ENCODE results near the gene ALDH3A1. TPM values are rescaled to one million over a fixed set of nuclear protein-coding genes. Genes with fewer than 3 reads are reported as not detected.

The ALDH3A1 gene
- total RNA-seq, 1 experiment from 2014 or later: 0.35 TPM

DNA sequence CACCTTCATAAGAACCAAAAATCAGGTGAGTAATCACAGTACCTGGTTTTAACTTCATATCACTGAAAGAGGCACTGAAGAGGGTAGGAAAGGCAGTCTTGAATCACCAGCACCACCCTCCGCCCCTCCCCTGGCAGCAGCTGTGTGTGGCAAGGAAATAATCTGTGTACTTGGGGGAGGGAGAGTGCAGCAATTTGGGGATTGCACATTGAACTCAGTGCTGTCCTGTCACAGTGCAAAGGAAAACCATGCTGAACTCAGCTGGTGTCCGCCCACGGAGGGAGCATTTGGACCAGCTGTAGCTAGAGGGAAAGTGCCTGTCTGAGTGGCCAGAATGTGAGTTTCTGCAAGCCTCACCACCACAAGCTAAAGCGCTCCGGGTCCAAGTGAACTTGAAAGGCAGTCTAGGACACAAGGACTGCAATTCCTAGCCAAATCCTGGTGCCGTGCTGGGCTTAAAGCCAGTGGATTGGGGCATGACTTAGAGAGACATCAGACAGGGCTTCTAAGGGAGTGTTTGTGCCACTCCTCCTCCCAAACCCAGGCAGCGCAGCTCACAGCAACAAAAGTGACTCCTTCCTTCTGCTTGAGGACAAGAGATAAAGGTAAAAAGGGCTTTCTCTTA lies 39.7 kb upstream of the ALDH3A1 start:
- Mint-ChIP-seq H3K36me3 (peaks cover 5% of the 10 kb centered on the region; the same call in 1 of the 2 replicates), H3K4me3 (no peak overlapping the region), H3K27me3 (ENCODE audit: low read depth) (no peaks in the 10 kb centered on the region), H3K9me3 (peaks cover 6% of the 10 kb centered on the region), H3K27ac (no peak overlapping the region), H3K4me1 (no peaks in the 10 kb centered on the region)
- ChIA-PET CTCF (interaction anchor here (0.5 to 1.1 kb wide), 2 partner anchors 25 to 65 kb away, joined by 3 read pairs; no protein-coding TSS in a partner anchor), POLR2A (no interaction called here)
- DNase-seq (ENCODE audit: low spot score) (no peak), ATAC-seq (no peak)
- TF ChIP-seq NFATC4 (CRISPR knock-in tag; IDR thresholded peaks at IDR 0.05) (no peak), GRHL2 (CRISPR knock-in tag; IDR thresholded peaks at IDR 0.05; ENCODE audit: insufficient replicate concordance, severe bottlenecking) (no peak), NFYB (CRISPR knock-in tag; conservative IDR thresholded peaks at IDR 0.05; ENCODE audit: low read depth) (no peak), ZNF423 (CRISPR knock-in tag; IDR thresholded peaks at IDR 0.05) (no peak), FOXP4 (CRISPR knock-in tag; IDR thresholded peaks at IDR 0.05) (no peak)

- Mint-ChIP-seq H3K4me1 (no peaks in the 10 kb centered on the region), H3K27ac (no peak overlapping the region), H3K27me3 (ENCODE audit: low read depth) (no peaks in the 10 kb centered on the region), H3K4me3 (no peak overlapping the region), H3K36me3 (no peaks in the 10 kb centered on the region), H3K9me3 (no peaks in the 10 kb centered on the region)
- ATAC-seq (peak; percentile 76), DNase-seq (ENCODE audit: low spot score) (peak; percentile 35)
- ChIA-PET POLR2A (no interaction called here), CTCF (interaction anchor here (1.0 to 1.2 kb wide), 2 partner anchors 19 to 430 kb away, joined by 3 to 5 read pairs; no protein-coding TSS in a partner anchor)
- TF ChIP-seq ELF4 (CRISPR knock-in tag; IDR thresholded peaks at IDR 0.05; ENCODE audit: low read depth) (no peak), IRF2 (CRISPR knock-in tag; IDR thresholded peaks at IDR 0.05; ENCODE audit: borderline replicate concordance, low read depth) (no peak), NR2C2 (CRISPR knock-in tag; IDR thresholded peaks at IDR 0.05) (no peak), CDX4 (CRISPR knock-in tag; IDR thresholded peaks at IDR 0.05; ENCODE audit: borderline replicate concordance) (no peak), FOXJ3 (CRISPR knock-in tag; IDR thresholded peaks at IDR 0.05; ENCODE audit: borderline replicate concordance) (no peak), NR3C1 (CRISPR knock-in tag; conservative IDR thresholded peaks at IDR 0.05; ENCODE audit: low read depth) (no peak), ZNF416 (CRISPR knock-in tag; IDR thresholded peaks at IDR 0.05) (no peak), MAX (CRISPR knock-in tag; IDR thresholded peaks at IDR 0.05) (no peak), ATF3 (CRISPR knock-in tag; conservative IDR thresholded peaks at IDR 0.05) (no peak), CREB1 (CRISPR knock-in tag; IDR thresholded peaks at IDR 0.05) (no peak), CBFB (CRISPR knock-in tag; IDR thresholded peaks at IDR 0.05; ENCODE audit: low read depth) (no peak), ZNF219 (CRISPR knock-in tag; IDR thresholded peaks at IDR 0.05; ENCODE audit: borderline replicate concordance) (no peak), ZNF396 (CRISPR knock-in tag; IDR thresholded peaks at IDR 0.05; ENCODE audit: borderline replicate concordance) (no peak), JUN (CRISPR knock-in tag; IDR thresholded peaks at IDR 0.05) (no peak), OVOL2 (CRISPR knock-in tag; IDR thresholded peaks at IDR 0.05; ENCODE audit: borderline replicate concordance) (no peak)
- TF ChIP-seq, protein P1, sequence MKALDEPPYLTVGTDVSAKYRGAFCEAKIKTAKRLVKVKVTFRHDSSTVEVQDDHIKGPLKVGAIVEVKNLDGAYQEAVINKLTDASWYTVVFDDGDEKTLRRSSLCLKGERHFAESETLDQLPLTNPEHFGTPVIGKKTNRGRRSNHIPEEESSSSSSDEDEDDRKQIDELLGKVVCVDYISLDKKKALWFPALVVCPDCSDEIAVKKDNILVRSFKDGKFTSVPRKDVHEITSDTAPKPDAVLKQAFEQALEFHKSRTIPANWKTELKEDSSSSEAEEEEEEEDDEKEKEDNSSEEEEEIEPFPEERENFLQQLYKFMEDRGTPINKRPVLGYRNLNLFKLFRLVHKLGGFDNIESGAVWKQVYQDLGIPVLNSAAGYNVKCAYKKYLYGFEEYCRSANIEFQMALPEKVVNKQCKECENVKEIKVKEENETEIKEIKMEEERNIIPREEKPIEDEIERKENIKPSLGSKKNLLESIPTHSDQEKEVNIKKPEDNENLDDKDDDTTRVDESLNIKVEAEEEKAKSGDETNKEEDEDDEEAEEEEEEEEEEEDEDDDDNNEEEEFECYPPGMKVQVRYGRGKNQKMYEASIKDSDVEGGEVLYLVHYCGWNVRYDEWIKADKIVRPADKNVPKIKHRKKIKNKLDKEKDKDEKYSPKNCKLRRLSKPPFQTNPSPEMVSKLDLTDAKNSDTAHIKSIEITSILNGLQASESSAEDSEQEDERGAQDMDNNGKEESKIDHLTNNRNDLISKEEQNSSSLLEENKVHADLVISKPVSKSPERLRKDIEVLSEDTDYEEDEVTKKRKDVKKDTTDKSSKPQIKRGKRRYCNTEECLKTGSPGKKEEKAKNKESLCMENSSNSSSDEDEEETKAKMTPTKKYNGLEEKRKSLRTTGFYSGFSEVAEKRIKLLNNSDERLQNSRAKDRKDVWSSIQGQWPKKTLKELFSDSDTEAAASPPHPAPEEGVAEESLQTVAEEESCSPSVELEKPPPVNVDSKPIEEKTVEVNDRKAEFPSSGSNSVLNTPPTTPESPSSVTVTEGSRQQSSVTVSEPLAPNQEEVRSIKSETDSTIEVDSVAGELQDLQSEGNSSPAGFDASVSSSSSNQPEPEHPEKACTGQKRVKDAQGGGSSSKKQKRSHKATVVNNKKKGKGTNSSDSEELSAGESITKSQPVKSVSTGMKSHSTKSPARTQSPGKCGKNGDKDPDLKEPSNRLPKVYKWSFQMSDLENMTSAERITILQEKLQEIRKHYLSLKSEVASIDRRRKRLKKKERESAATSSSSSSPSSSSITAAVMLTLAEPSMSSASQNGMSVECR (CRISPR knock-in tag; IDR thresholded peaks at IDR 0.05; ENCODE audit: borderline replicate concordance): no peak
These were observed 37.8 kb upstream of the ALDH3A1 start for GRCh38 chr17:19785854-19786253.
